Mesenchymal stem cell (in vitro differentiated cells and primary cell): Measurements from ENCODE around the gene NTRK2.

Source experiments
- DNase-seq: peaks from one replicate; pipeline ENCODE4 v3.0.0-alpha.2; 2013
- H2AFZ ChIP-seq: one replicate; pipeline ENCODE4 v1.6.1; 2013; ENCODE audit warnings: low read depth, mild to moderate bottlenecking, control low read depth, inconsistent platforms, low read length, moderate library complexity
- H2AK5ac ChIP-seq: 2 replicates; pipeline ENCODE4 v1.6.1; 2013; ENCODE audit warnings: low read length, moderate library complexity, mild to moderate bottlenecking, inconsistent platforms; ENCODE audit not compliant: severe bottlenecking
- H2BK120ac ChIP-seq: one replicate; pipeline ENCODE4 v1.6.1; 2013; ENCODE audit warnings: low read depth, mild to moderate bottlenecking, inconsistent platforms, low read length, moderate library complexity
- H2BK12ac ChIP-seq, 2 experiments: one replicate each; pipeline ENCODE4 v1.6.1; 2013; ENCODE audit warnings: inconsistent platforms in 2 of 2, low read length in 2 of 2, mild to moderate bottlenecking in 2 of 2, moderate library complexity in 2 of 2, control low read depth in 1 of 2
- H2BK15ac ChIP-seq: one replicate; pipeline ENCODE4 v1.6.1; 2013; ENCODE audit warnings: mild to moderate bottlenecking, low read depth, inconsistent platforms; ENCODE audit not compliant: poor library complexity, severe bottlenecking
- H2BK5ac ChIP-seq: 2 replicates; pipeline ENCODE4 v1.6.1; 2013; ENCODE audit warnings: low read depth, mild to moderate bottlenecking, low read length, control low read depth, inconsistent platforms; ENCODE audit not compliant: poor library complexity, severe bottlenecking
- H3K14ac ChIP-seq, 2 experiments: one replicate each; pipeline ENCODE4 v1.6.1; 2013; ENCODE audit warnings: inconsistent platforms in 2 of 2, low read length in 2 of 2, control low read depth in 1 of 2, mild to moderate bottlenecking in 1 of 2, moderate library complexity in 1 of 2
- H3K18ac ChIP-seq, 2 experiments: one replicate each; pipeline ENCODE4 v1.6.1; 2013; ENCODE audit warnings: inconsistent platforms in 2 of 2, low read length in 2 of 2, control low read depth in 1 of 2, low read depth in 1 of 2, mild to moderate bottlenecking in 1 of 2
- H3K23ac ChIP-seq, 2 experiments: one replicate each; pipeline ENCODE4 v1.6.1; 2013; ENCODE audit warnings: inconsistent platforms in 2 of 2, low read length in 2 of 2, mild to moderate bottlenecking in 2 of 2, moderate library complexity in 2 of 2, control low read depth in 1 of 2
- H3K27ac ChIP-seq: 2 replicates; pipeline ENCODE4 v1.5.1; 2013; ENCODE audit warnings: mild to moderate bottlenecking, moderate library complexity, low read length, control low read depth, inconsistent platforms; ENCODE audit not compliant: poor library complexity, severe bottlenecking
- H3K27me3 ChIP-seq, 2 experiments: 2 replicates each; pipeline versions ENCODE4 v1.6.1 to v1.7.0; 2013; ENCODE audit warnings: low read length in 2 of 2, mild to moderate bottlenecking in 2 of 2, moderate library complexity in 2 of 2, control low read depth in 1 of 2, inconsistent platforms in 1 of 2; ENCODE audit not compliant: control insufficient read depth in 1 of 2, insufficient read depth in 1 of 2
- H3K36me3 ChIP-seq, 2 experiments: 2 replicates each; pipeline versions ENCODE4 v1.6.1 to v1.7.0; 2013; ENCODE audit warnings: low read length in 2 of 2, control low read depth in 1 of 2, inconsistent platforms in 1 of 2, low read depth in 1 of 2, mild to moderate bottlenecking in 1 of 2; ENCODE audit not compliant: insufficient read depth in 2 of 2, control insufficient read depth in 1 of 2
- H3K4ac ChIP-seq, 2 experiments: one replicate each; pipeline ENCODE4 v1.6.1; 2013; ENCODE audit warnings: inconsistent platforms in 2 of 2, low read length in 2 of 2, mild to moderate bottlenecking in 2 of 2, moderate library complexity in 2 of 2, control low read depth in 1 of 2, low read depth in 1 of 2
- H3K4me1 ChIP-seq: 2 replicates; pipeline ENCODE4 v1.6.1; 2013; ENCODE audit warnings: low read depth, low read length, control low read depth; ENCODE audit not compliant: control insufficient read depth, insufficient read depth
- H3K4me2 ChIP-seq: 2 replicates; pipeline ENCODE4 v1.6.1; 2013; ENCODE audit warnings: low read length, mild to moderate bottlenecking, inconsistent platforms; ENCODE audit not compliant: poor library complexity, severe bottlenecking
- H3K4me3 ChIP-seq, 2 experiments: 2 replicates each; pipeline versions ENCODE4 v1.5.1 to v1.7.0; 2013; ENCODE audit warnings: low read length in 2 of 2, mild to moderate bottlenecking in 2 of 2, control low read depth in 1 of 2, low read depth in 1 of 2; ENCODE audit not compliant: insufficient read depth in 1 of 2
- H3K79me1 ChIP-seq: replicated peaks from 2 replicates; pipeline ENCODE4 v1.6.1; 2013; ENCODE audit warnings: mild to moderate bottlenecking, control low read depth, low read length, inconsistent platforms; ENCODE audit not compliant: poor library complexity, severe bottlenecking
- H3K9ac ChIP-seq: 2 replicates; pipeline ENCODE4 v1.7.0; 2013; ENCODE audit warnings: mild to moderate bottlenecking, low read length, moderate library complexity
- H3K9me3 ChIP-seq: 2 replicates; pipeline ENCODE4 v1.7.0; 2013; ENCODE audit warnings: mild to moderate bottlenecking, low read length; ENCODE audit not compliant: control insufficient read depth
- H4K8ac ChIP-seq: one replicate; pipeline ENCODE4 v1.6.1; 2013; ENCODE audit warnings: inconsistent platforms, mild to moderate bottlenecking, low read length, moderate library complexity
- H4K91ac ChIP-seq: one replicate; pipeline ENCODE4 v1.6.1; 2013; ENCODE audit warnings: mild to moderate bottlenecking, low read length, inconsistent platforms
- WGBS: methylation state at CpG from one replicate; pipeline ENCODE4 v1.1.7; 2013; ENCODE audit warnings: mixed read lengths; 5-methylcytosine and 5-hydroxymethylcytosine counted together

Gene NTRK2

GRCh38 chr9:84756731-84757130 is 87.2 kb downstream of the NTRK2 start:
- Histone ChIP-seq H3K4me3 (no peak overlapping the region), H2AK5ac (no peak overlapping the region), H3K27ac (no peak overlapping the region), H3K18ac (no peak overlapping the region), H4K91ac (no peak overlapping the region), H3K27me3 (no peaks in the 10 kb centered on the region), H3K79me1 (no peaks in the 10 kb centered on the region), H3K4ac (no peak overlapping the region), H3K9me3 (peaks cover 2% of the 10 kb centered on the region), H2BK15ac (no peak overlapping the region), H4K8ac (no peak overlapping the region), H2BK12ac (no peak overlapping the region), H3K4me2 (no peak overlapping the region), H3K4me1 (no peaks in the 10 kb centered on the region), H2BK5ac (no peak overlapping the region), H2BK120ac (no peak overlapping the region), H2AFZ (no peak overlapping the region), H3K14ac (no peak overlapping the region), H3K9ac (no peak overlapping the region), H3K36me3 (no peaks in the 10 kb centered on the region), H3K23ac (no peak overlapping the region)
- no peak for DNase-seq
- no CpG with 5 or more reads among the region's 1 CpG for WGBS

GRCh38 chr9:84758817-84759216 is 89.3 kb downstream of the NTRK2 start:
- Histone ChIP-seq H2BK12ac (no peak overlapping the region), H3K14ac (no peak overlapping the region), H3K9me3 (peaks cover 7% of the 10 kb centered on the region), H2BK120ac (no peak overlapping the region), H4K91ac (no peak overlapping the region), H3K4ac (no peak overlapping the region), H3K18ac (no peak overlapping the region), H3K4me1 (no peaks in the 10 kb centered on the region), H2BK5ac (no peak overlapping the region), H3K36me3 (no peaks in the 10 kb centered on the region), H3K4me2 (no peak overlapping the region), H2BK15ac (no peak overlapping the region), H3K79me1 (no peaks in the 10 kb centered on the region), H3K27ac (no peak overlapping the region), H3K27me3 (no peaks in the 10 kb centered on the region), H2AFZ (no peak overlapping the region), H3K4me3 (no peak overlapping the region), H2AK5ac (no peak overlapping the region), H4K8ac (no peak overlapping the region), H3K9ac (no peak overlapping the region), H3K23ac (no peak overlapping the region)
- DNase-seq = no peak
- WGBS = 100% methylated on average over 1 of the region's 1 CpG

GRCh38 chr9:84759300-84759750 is 89.8 kb downstream of the NTRK2 start:
- Histone ChIP-seq H3K9me3 (peaks cover 7% of the 10 kb centered on the region), H4K8ac (no peak overlapping the region)

GRCh38 chr9:84759804-84760203 is 90.3 kb downstream of the NTRK2 start:
- no peak overlapping the region for H4K8ac ChIP-seq
- no peak overlapping the region for H3K4ac ChIP-seq
- H3K79me1 ChIP-seq = no peaks in the 10 kb centered on the region
- no peak overlapping the region for H2BK5ac ChIP-seq
- no peaks in the 10 kb centered on the region for H3K36me3 ChIP-seq
- 43% methylated on average over 1 of the region's 2 CpGs for WGBS
- H2AFZ ChIP-seq = no peak overlapping the region
- H3K9me3 ChIP-seq = peaks cover 7% of the 10 kb centered on the region
- no peak for DNase-seq
- H3K14ac ChIP-seq = no peak overlapping the region
- H3K27me3 ChIP-seq = no peaks in the 10 kb centered on the region
- H2AK5ac ChIP-seq = no peak overlapping the region
- H3K23ac ChIP-seq = no peak overlapping the region
- H3K4me2 ChIP-seq = no peak overlapping the region
- H3K9ac ChIP-seq = no peak overlapping the region
- H2BK12ac ChIP-seq = no peak overlapping the region
- no peaks in the 10 kb centered on the region for H3K4me1 ChIP-seq
- no peak overlapping the region for H4K91ac ChIP-seq
- no peak overlapping the region for H3K18ac ChIP-seq
- H3K27ac ChIP-seq = no peak overlapping the region
- H2BK120ac ChIP-seq = no peak overlapping the region
- H2BK15ac ChIP-seq = no peak overlapping the region
- no peak overlapping the region for H3K4me3 ChIP-seq

More at GRCh38 chr9:84759300-84759750, 89.8 kb downstream of the NTRK2 start:
- 75% methylated on average over 2 of the region's 2 CpGs for WGBS
- Histone ChIP-seq H2BK120ac (no peak overlapping the region), H2BK5ac (no peak overlapping the region), H3K4me2 (no peak overlapping the region), H2AK5ac (no peak overlapping the region), H2BK15ac (no peak overlapping the region), H3K36me3 (no peaks in the 10 kb centered on the region), H3K4ac (no peak overlapping the region), H2AFZ (no peak overlapping the region), H3K23ac (no peak overlapping the region), H3K79me1 (no peaks in the 10 kb centered on the region), H4K91ac (no peak overlapping the region), H2BK12ac (no peak overlapping the region), H3K9ac (no peak overlapping the region), H3K27ac (no peak overlapping the region), H3K27me3 (no peaks in the 10 kb centered on the region), H3K18ac (no peak overlapping the region), H3K4me1 (no peaks in the 10 kb centered on the region), H3K14ac (no peak overlapping the region), H3K4me3 (no peak overlapping the region)
- no peak for DNase-seq
